Body of pancreas (tissue), 4 donors: ENCODE results near the gene ANKS1A. TPM values are rescaled to one million over a fixed set of nuclear protein-coding genes. Genes with fewer than 3 reads are reported as not detected.

Experiments used
- ATAC-seq: fragments of 150-250 bp; one replicate; pipeline ENCODE4 v1.9.1; 2016
- DNase-seq, 4 donors: peaks; one replicate each; pipeline ENCODE4 v3.0.0-alpha.2; 2019
- H3K27ac ChIP-seq, 4 donors: fragments of 200-600 bp; sonication (generic); 1 replicate in 3 of 4; 2 replicates in 1 of 4; pipeline versions ENCODE4 v1.5.1 to v1.6.1; 2016 to 2019; ENCODE audit warnings: mild to moderate bottlenecking in 1 of 4, mixed read lengths in 1 of 4, moderate library complexity in 1 of 4
- H3K27me3 ChIP-seq, 2 donors: fragments of 200-600 bp; sonication (generic); one replicate each; pipeline ENCODE4 v1.6.0; 2016; ENCODE audit warnings: mild to moderate bottlenecking in 1 of 2
- H3K36me3 ChIP-seq, 2 donors: fragments of 200-600 bp; sonication (generic); replicated peaks in 1 of 2; 2 replicates each; pipeline ENCODE4 v1.5.1; 2016; ENCODE audit warnings: low read depth in 2 of 2; ENCODE audit not compliant: insufficient read depth in 1 of 2
- H3K4me1 ChIP-seq: fragments of 200-600 bp; sonication (generic); one replicate; pipeline ENCODE4 v1.6.0; 2016
- H3K4me3 ChIP-seq, 2 donors: fragments of 200-600 bp; sonication (generic); 1 replicate in 1 of 2; 2 replicates in 1 of 2; pipeline ENCODE4 v1.5.1; 2016 to 2019
- H3K9me3 ChIP-seq, 3 donors: fragments of 200-600 bp; sonication (generic); 1 replicate in 2 of 3; 2 replicates in 1 of 3; pipeline ENCODE4 v1.5.1; 2016
- POLR2A ChIP-seq, 3 donors: fragments of 450-650 bp; IDR thresholded peaks; one replicate each; pipeline ENCODE4 v1.6.1; 2016; ENCODE audit warnings: antibody characterized with exemption in 3 of 3, mild to moderate bottlenecking in 2 of 3
- WGBS, 2 donors: methylation state at CpG; one replicate each; pipeline ENCODE4 v1.1.5; 2017; 5-methylcytosine and 5-hydroxymethylcytosine counted together
- intact Hi-C: fragments of 100-400 bp; cut with DNase I; formaldehyde crosslinking; loops from one replicate; pipeline ENCODE4 v1.15.1; 2023
- total RNA-seq, 2 donors: library from RNA; depleted of rRNA; stranded (reverse); fragments of >200 nt; gene quantifications; one replicate each; pipeline ENCODE4 v1.1.0, GENCODE V29; 2016
- TF ChIP-seq, protein P1 (sequence below), 7 experiments: fragments of 450-650 bp in 4 of 7; fragments of 200-600 bp in 3 of 7; sonication (generic) in 3 of 7; IDR thresholded peaks; one replicate each; pipeline ENCODE4 v1.5.1; 2016 to 2019; ENCODE audit warnings: antibody characterized with exemption in 7 of 7

Gene ANKS1A
- total RNA-seq, 2 donors from 2014 or later = 14.3 to 17.1 TPM

DNA sequence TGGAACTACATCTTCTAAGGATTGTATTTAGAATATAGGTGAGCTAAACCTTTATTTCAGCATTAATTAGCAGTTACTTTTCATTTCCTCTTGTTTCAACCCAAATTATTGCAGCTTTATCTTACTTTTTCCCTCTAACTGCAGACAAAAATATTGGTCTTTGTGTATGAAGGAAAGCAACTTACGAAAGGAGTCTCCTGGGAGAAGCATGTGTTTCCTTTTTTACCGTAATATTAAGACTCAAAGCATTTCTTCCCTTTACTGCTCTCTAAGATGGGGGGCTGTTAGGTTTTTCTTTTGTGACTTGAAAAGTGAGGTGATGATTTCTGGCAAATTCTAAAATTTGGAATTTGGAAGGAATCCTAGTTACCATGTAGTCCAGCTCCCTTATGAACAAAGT is 141.0 kb downstream of the ANKS1A start:
- no peak overlapping the region for H3K4me3 ChIP-seq
- H3K27me3 ChIP-seq = no peaks in the 10 kb centered on the region
- intact Hi-C loops = no loop called here
- TF ChIP-seq, protein P1, sequence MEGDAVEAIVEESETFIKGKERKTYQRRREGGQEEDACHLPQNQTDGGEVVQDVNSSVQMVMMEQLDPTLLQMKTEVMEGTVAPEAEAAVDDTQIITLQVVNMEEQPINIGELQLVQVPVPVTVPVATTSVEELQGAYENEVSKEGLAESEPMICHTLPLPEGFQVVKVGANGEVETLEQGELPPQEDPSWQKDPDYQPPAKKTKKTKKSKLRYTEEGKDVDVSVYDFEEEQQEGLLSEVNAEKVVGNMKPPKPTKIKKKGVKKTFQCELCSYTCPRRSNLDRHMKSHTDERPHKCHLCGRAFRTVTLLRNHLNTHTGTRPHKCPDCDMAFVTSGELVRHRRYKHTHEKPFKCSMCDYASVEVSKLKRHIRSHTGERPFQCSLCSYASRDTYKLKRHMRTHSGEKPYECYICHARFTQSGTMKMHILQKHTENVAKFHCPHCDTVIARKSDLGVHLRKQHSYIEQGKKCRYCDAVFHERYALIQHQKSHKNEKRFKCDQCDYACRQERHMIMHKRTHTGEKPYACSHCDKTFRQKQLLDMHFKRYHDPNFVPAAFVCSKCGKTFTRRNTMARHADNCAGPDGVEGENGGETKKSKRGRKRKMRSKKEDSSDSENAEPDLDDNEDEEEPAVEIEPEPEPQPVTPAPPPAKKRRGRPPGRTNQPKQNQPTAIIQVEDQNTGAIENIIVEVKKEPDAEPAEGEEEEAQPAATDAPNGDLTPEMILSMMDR (IDR thresholded peaks at IDR 0.05) = no peak
- no peak for TF ChIP-seq POLR2A (IDR thresholded peaks at IDR 0.05)
- DNase-seq = no peak
- H3K27ac ChIP-seq = no peak overlapping the region
- H3K9me3 ChIP-seq = no peaks in the 10 kb centered on the region
- no peak for ATAC-seq
- H3K4me1 ChIP-seq = peaks cover 20% of the 10 kb centered on the region
- no peaks in the 10 kb centered on the region for H3K36me3 ChIP-seq
- 79 to 80% methylated on average over 2 of the region's 2 CpGs for WGBS, 2 donors

DNA sequence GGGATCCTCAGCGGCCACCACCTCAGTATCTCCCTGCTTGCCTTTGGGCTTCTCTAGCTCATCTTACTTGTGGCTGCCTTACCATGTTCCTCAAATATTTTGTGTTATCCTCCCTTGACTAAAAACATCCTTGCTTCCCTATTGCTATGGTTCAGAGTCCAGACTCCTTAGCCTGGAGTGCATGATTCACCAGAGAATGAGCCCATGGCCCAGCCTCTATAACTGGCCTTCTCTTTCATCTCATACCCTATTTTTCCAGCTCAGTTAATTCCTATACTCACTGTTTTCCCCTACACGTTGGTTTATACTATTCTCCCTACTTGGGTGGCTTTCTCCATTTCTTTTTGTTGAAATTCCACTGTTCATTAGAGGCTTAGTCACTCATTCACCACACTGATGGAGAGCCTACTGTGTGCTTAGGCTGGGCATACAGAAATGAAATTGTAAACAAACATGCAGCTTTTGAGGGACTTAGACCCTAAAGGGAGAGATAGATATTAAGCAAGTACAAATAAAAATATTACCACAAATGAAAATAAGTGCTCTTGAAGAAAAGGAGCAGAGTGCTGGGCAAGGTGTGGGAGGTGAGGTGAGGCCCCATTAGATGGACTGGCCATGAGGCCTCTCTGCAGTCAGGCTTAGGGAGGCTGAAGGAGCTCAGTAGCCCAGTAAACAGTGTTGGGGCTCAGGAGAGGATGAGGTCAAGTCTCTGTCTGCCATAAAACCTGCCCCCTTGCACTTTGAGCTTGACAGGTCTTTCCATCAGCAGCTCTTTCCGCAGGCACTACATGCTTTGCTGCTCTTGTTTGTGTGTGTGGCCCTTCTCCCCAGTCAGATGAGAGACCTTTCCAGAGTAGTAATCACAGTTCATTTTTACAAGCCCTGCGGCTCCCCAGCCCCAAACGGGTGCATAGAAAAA is 142.8 kb downstream of the ANKS1A start:
- peaks cover 31% of the 10 kb centered on the region for H3K4me1 ChIP-seq
- DNase-seq (no peak), ATAC-seq (no peak)
- H3K9me3 ChIP-seq = no peaks in the 10 kb centered on the region
- H3K36me3 ChIP-seq = no peaks in the 10 kb centered on the region
- H3K4me3 ChIP-seq = no peak overlapping the region
- intact Hi-C loops = no loop called here
- no peaks in the 10 kb centered on the region for H3K27me3 ChIP-seq
- TF ChIP-seq, protein P1 (IDR thresholded peaks at IDR 0.05) = no peak
- no peak for TF ChIP-seq POLR2A (IDR thresholded peaks at IDR 0.05)
- 88 to 92% methylated on average over 5 of the region's 5 CpGs for WGBS, 2 donors
- H3K27ac ChIP-seq = no peak overlapping the region

DNA sequence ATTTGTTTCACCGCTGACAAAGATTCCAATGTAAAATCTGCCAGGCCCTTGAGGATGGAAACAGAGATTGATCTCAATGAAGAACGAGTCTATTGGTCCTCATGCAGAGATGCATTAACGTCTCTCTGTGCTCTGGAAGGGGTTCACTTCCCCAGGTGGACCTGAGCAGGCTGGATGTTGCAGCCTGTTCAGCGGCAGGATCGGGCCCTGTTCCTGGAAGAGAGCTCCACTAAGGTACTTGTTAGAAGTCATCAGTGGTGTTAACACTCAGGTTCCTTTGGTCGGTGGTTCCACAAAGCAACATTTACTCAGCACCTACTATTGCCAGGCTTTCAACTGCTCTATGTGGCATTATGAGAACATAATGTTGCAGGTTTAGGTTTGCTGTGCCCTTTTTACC is 144.6 kb downstream of the ANKS1A start:
- TF ChIP-seq POLR2A (IDR thresholded peaks at IDR 0.05) = no peak
- TF ChIP-seq, protein P1 (IDR thresholded peaks at IDR 0.05) = no peak
- H3K9me3 ChIP-seq = no peaks in the 10 kb centered on the region
- DNase-seq = no peak
- H3K4me3 ChIP-seq = no peak overlapping the region
- H3K27me3 ChIP-seq = no peaks in the 10 kb centered on the region
- intact Hi-C loops = no loop called here
- peaks cover 20% of the 10 kb centered on the region for H3K4me1 ChIP-seq
- no peak for ATAC-seq
- no peaks in the 10 kb centered on the region for H3K36me3 ChIP-seq
- 89 to 96% methylated on average over 4 to 6 of the region's 6 CpGs for WGBS, 2 donors
- H3K27ac ChIP-seq = no peak overlapping the region

DNA sequence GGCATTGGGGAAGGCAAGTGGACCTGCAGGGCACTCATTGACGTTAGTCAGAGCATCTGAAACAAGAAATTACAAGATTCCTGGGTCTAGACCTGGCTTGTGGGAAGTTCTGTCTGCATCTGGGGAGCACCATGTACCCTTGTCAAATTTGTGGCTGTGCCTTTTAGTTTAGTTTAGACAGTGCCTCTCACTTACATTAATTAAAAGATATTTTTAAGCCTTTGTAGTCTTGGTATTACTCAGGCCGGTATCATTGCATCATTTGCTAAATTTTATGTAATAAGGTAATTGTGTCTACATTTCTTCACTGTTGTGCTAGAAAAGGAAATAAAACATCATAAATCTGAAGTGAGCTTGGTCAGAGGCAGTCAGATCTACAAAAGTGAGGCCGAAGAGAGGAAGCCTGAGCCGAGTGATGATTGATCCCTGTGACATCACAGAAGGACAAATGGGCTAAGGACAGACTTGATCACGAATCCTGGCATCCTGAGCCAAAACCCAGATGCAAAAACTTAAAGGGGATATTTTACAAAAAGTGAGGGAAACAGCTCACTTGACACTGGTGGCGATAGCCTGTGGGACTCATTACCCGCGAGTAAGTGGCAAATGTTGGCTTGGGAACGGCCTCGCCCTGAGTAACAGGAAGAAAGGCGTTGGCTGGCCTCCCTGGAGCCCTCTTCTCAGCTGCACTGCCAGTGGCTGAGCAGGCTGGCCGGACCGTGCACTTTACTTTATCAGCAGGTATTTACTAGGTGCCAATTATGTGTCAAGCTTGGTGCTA is 145.5 kb downstream of the ANKS1A start:
- Histone ChIP-seq H3K4me1 (peaks cover 20% of the 10 kb centered on the region), H3K9me3 (no peaks in the 10 kb centered on the region)
- intact Hi-C loops = no loop called here

More for the DNA sequence above, 145.5 kb downstream of the ANKS1A start:
- ATAC-seq (peak; percentile 77), DNase-seq (peak; percentile 51 to 79 (median 72))
- 15 to 30% methylated on average over 12 to 13 of the region's 13 CpGs for WGBS, 2 donors
- Histone ChIP-seq H3K36me3 (no peaks in the 10 kb centered on the region), H3K27ac (peak overlapping the region; percentile 22 to 63 (median 46)), H3K4me3 (no peak overlapping the region), H3K27me3 (no peaks in the 10 kb centered on the region)
- TF ChIP-seq, protein P1 (IDR thresholded peaks at IDR 0.05) = no peak
- no peak for TF ChIP-seq POLR2A (IDR thresholded peaks at IDR 0.05)
